Kasumi-1 (cell line): ENCODE measurements around the gene MIEF2.
A peak's percentile ranks its signal among the peaks of the same experiment; 100 is the strongest.
"Not testable (repeated sequence)": the region's sequence is repeated elsewhere in the genome, so short reads cannot be mapped to it uniquely, and the experiment has no call there.

Experiments
- DNase-seq, 2 experiments: peaks; one replicate each; lab custom pipeline; 2025; lab: John Stamatoyannopoulos, UW

The MIEF2 gene

DNA sequence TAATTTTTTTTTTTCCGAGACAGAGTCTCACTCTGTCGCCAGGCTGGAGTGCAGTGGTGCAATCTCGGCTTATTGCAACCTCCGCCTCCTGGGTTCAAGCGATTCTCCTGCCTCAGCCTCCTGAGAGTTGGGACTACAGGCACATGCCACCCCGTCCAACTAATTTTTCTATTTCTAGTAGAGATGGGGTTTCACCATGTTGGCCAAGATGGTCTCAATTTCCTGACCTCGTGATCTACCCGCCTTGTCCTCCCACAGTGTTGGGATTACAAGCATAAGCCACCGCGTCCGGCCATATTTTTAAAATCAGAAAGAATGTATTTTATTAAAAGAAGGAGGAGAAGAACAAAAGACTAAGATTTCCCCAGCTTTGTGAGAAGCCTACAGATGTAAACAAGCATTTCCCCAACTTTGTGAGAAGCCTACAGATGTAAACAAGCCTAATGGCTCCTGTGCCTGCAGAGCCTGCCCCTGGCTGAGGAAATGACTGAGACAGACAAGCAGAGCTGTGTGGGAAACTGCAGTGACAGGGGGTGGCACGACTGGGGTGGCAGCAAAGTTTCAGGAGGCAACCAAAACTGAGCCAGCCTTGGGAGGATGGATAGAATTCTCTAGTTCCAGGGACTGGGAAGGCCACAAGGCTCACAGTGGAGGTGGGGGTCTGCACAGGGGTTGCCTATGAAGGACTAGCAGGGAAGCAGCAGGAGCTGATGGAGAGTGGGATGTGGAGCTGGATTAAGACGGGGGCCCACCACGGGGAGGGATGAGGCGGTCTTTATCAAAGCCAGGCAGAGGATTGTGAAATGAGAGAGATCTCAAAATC, 31.5 kb downstream of the MIEF2 start:
- no peak for DNase-seq

DNA sequence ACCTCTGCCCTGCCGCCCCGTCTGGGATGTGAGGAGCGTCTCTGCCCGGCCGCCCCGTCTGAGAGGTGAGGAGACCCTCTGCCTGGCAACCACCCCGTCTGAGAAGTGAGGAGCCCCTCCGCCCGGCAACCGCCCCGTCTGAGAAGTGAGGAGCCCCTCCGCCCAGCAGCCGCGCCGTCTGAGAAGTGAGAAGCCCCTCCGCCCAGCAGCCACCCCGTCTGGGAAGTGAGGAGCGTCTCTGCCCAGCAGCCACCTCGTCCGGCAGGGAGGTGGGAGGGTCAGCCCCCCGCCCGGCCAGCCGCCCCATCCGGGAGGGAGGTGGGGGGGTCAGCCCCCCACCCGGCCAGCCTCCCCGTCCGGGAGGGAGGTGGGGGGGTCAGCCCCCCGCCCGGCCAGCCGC, 37.6 kb downstream of the MIEF2 start:
- DNase-seq = not testable (repeated sequence)

DNA sequence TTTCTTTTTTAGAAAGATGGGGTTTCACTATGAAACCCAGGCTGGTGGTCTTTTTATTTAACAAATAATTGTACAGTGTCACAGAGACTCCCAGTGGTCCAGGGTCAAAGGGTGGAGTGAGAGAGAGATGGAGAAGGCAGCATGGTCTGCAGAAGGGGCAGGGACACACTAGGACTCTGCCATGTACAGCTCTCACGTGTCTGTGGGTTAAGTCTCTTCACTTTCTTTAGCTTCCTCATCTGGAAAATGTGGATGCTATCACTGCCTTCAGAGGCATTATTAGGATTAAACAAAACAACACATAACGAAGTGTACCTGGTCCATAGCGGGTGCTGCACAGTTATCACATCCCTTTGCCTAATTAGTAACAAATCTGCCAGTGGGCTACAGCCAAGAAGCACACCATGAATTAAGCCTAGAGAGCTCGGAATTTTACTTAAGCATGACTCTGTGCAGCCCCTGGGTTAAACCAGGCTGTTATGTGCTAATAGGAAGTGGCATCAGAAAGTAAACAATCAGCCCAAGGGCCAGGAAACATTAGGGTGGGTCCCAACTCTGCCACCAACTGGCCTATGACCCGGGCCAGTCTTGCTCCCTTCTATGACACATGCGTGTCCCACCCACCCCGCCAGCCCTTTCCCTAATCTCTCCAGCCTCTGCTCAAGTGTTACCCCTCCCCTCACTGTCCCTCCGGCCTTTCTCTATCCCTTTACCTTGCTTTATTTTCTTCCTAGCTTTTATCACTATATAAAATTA, 40.4 kb downstream of the MIEF2 start:
- no peak for DNase-seq

DNA sequence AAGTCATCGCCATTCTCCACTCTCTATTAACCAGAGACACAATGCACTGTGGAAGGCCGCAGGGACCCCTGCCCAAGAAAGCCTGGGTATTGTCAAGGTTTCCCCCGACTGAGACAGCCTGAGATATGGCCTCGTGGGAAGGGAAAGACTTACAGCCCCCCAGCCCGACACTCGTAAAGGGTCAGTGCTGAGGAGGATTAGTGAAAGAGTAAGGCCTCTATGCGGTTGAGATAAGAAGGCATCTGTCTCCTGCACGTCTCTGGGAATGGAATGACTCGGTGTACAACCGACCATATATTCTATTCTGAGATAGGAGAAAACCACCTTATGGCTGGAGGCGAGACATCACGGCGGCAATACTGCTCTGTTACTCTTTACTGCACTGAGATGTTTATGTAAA, 42.7 kb downstream of the MIEF2 start:
- not testable (repeated sequence) for DNase-seq

DNA sequence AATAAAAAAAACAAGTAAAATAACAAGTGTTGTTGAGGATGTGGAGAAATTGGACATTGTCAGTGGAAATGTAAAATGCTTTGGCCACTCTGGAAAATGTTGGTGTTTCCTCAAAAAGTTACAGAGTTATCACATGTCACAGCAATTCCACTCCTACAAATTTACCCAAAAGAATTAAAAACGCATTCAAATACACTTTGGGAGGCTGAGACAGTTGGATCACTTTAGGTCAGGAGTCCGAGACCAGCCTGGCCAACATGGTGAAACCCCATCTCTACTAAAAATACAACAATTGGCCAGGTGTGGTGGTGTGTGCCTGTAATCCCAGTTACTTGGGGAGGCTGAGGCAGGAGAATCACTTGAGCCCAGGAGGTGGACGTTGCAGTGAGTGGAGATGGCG, 48.7 kb downstream of the MIEF2 start:
- DNase-seq = no peak

DNA sequence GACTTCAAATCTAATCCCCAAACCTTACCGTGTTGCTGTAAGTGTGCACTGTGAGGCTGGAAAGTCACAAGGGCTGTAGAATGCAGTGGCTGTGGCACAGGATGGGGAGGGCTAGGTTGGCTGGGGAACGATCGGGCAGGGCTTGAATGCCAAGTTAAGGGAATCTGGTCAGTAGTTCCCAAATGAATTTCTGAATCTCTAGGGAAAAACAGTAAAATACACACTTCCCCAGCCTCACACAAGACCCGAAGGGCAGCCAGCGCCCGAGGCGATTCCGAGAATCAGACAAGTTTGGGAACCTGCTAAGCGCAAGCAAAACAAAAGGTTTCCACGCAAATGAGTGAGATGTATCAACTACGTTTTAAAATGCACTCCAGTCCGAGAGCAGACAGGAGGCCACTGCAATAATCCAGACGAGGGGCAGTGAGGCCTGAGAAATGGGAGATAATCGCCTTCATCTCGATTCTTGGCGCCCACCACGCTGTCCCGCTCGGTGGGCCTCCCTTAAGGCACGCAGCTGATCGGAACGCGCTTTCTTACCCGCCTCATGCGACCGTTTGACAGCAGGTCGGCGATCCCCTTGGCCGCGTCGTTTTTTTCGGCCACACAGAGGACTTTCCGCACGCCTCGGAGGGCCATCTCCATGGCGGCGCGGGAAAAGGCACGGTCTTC, 53.7 kb downstream of the MIEF2 start:
- no peak for DNase-seq

DNA sequence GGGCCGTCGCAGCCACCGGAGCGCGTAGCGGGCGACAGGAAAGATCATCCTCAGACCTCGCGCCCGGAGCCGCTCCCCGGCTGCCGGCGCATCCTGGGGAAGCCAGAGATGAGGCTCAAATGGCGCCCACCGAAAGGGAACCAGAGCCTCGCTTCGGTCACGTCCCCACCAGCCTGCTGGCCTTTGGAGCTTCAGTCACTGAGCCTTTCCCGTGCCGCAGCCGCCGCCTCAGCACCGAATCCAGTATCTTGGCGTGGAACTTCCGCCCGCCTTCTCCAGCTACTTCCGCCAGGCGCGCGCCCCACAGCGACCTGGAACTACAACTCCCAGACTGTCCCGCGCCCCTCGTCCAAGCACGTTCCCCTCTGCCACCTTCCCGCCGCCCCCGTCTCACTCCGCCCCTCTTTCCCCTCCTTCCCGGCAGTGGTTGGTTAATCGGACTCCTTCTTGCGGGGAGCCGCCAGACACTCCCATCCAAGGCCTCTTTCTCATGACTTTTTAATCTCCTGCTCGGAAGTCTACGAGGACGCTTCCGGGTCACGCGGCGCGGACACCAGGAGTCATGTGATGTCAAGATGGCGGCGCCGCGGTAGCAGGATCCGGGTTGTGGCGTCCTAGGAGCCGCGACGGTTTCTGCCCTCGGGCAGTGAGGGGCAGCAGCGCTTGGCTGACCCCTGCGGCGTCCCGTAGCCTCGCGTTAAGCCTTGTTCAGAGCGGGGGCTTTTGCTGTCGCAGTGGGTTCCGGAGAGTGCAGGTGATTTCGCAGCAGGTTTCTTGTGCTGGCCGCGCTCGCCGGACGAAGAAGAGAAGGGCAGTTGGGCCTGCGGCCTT, 54.5 kb downstream of the MIEF2 start, which contains the start of the genes SMCR8 and TOP3A:
TSS of gene SMCR8 (plus strand) at position 563 of the 831 bp plus-strand sequence. CDS start 497 bp downstream, outside the sequence.
TSS of gene TOP3A (minus strand) at position 264 of the 831 bp plus-strand sequence. CDS start at position 48, 216 bp downstream.
- peak; percentile 82 to 88 for DNase-seq

DNA sequence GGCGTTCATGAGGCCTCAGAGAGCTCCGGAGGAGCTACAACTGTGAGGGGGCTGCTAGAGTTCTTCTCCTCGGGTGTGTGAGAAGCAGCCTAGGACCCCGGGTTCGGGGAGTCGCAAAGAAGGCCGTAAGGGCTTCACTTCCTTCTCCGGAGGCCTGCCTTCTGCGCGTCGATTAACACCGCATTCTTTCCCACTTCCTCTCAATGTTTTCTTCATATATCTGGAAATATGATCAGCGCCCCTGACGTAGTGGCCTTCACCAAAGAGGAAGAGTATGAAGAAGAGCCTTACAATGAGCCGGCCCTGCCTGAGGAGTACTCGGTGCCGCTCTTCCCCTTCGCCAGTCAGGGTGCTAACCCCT, 55.1 kb downstream of the MIEF2 start:
- DNase-seq = peak in 1 of 2 experiments; percentile 4

DNA sequence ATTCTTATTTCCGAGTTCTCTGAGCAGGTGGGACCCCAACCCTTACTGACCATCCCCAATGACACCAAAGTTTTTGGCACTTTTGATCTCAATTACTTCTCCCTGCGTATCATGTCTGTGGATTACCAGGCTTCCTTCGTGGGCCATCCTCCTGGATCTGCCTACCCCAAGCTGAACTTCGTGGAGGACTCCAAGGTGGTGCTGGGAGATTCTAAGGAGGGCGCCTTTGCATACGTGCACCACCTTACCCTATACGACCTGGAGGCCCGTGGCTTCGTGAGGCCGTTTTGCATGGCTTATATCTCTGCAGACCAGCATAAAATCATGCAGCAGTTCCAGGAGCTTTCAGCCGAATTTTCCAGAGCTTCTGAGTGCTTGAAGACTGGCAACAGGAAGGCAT, 55.5 kb downstream of the MIEF2 start:
- no peak for DNase-seq
